ENCODE data around the gene PLD5.
"Not testable (repeated sequence)": the region's sequence is repeated elsewhere in the genome, so short reads cannot be mapped to it uniquely, and the experiment has no call there.

- not testable (repeated sequence) for TF ChIP-seq CTCF (IDR thresholded peaks at IDR 0.05; ENCODE audit: low read length); EZH2 (optimal IDR thresholded peaks at IDR 0.05; ENCODE audit: low read depth, low read length); EZH2phosphoT487 (IDR thresholded peaks at IDR 0.05; ENCODE audit: low read length)
Measured at GRCh38 chr1:242376121-242376520, 148.4 kb downstream of the PLD5 start.

Data from MM.1S (cell line).